Kidney epithelial cell (primary cell): Measurements from ENCODE around the gene AGO4. TPM values are rescaled to one million over a fixed set of nuclear protein-coding genes. Genes with fewer than 3 reads are reported as not detected.

Experiments used
- DNase-seq: peaks from one replicate; pipeline ENCODE4 v3.0.0-alpha.2; 2010; ENCODE audit warnings: low read depth
- H3K27me3 ChIP-seq: 2 replicates; pipeline ENCODE4 v1.6.0; 2011; ENCODE audit warnings: low read length; ENCODE audit not compliant: control insufficient read depth, insufficient read depth
- H3K36me3 ChIP-seq: 2 replicates; pipeline ENCODE4 v1.5.1; 2011; ENCODE audit warnings: low read length; ENCODE audit not compliant: control insufficient read depth, insufficient read depth
- H3K4me3 ChIP-seq: 2 replicates; pipeline ENCODE4 v1.5.1; 2011; ENCODE audit warnings: low read depth, mild to moderate bottlenecking, control low read depth, low read length
- CTCF ChIP-seq: IDR thresholded peaks from 2 replicates; pipeline ENCODE4 v1.5.1; 2011; ENCODE audit warnings: mild to moderate bottlenecking, moderate library complexity, low read length, control low read depth, inconsistent platforms; ENCODE audit not compliant: insufficient read depth, poor library complexity, severe bottlenecking
- total RNA-seq: library from RNA; depleted of rRNA; stranded (reverse); fragments of >200 nt; gene quantifications from 2 replicates; pipeline ENCODE4 v1.2.3, GENCODE V29; 2015

Gene AGO4
- total RNA-seq, 1 donor from 2014 or later: 14.0 TPM

GRCh38 chr1:35876988-35877387 lies 69.2 kb downstream of the AGO4 start:
- no peaks in the 10 kb centered on the region for H3K27me3 ChIP-seq
- H3K4me3 ChIP-seq: no peak overlapping the region
- no peak for DNase-seq
- H3K36me3 ChIP-seq: no peaks in the 10 kb centered on the region
- TF ChIP-seq CTCF: no peak

GRCh38 chr1:35881850-35882273 lies 74.0 kb downstream of the AGO4 start:
- Histone ChIP-seq H3K36me3 (no peaks in the 10 kb centered on the region), H3K27me3 (no peaks in the 10 kb centered on the region), H3K4me3 (no peak overlapping the region)
- DNase-seq: no peak
- TF ChIP-seq CTCF: no peak

- Histone ChIP-seq H3K4me3 (peak overlapping the region; percentile 19), H3K27me3 (no peaks in the 10 kb centered on the region), H3K36me3 (no peaks in the 10 kb centered on the region)
- TF ChIP-seq CTCF: no peak
- DNase-seq: no peak
These were observed 74.7 kb downstream of the AGO4 start for GRCh38 chr1:35882586-35882944.

- H3K27me3 ChIP-seq: no peaks in the 10 kb centered on the region
- no peaks in the 10 kb centered on the region for H3K36me3 ChIP-seq
- DNase-seq: peak; percentile 47
- H3K4me3 ChIP-seq: peak within 1 kb of the TSS; percentile 90
- TF ChIP-seq CTCF: peak; percentile 86
These were observed 75.3 kb downstream of the AGO4 start, which contains the start of gene AGO1 for GRCh38 chr1:35882945-35883634. AGO1 (plus strand) TSS chr1:35883209; CDS start chr1:35883422, 213 bp downstream.

GRCh38 chr1:35883635-35884101 lies 75.9 kb downstream of the AGO4 start:
- Histone ChIP-seq H3K4me3 (peak overlapping the region; percentile 90), H3K27me3 (no peaks in the 10 kb centered on the region), H3K36me3 (no peaks in the 10 kb centered on the region)
- no peak for TF ChIP-seq CTCF
- DNase-seq: no peak

GRCh38 chr1:35884934-35885333 lies 77.1 kb downstream of the AGO4 start:
- no peaks in the 10 kb centered on the region for H3K36me3 ChIP-seq
- no peaks in the 10 kb centered on the region for H3K27me3 ChIP-seq
- no peak for DNase-seq
- no peak overlapping the region for H3K4me3 ChIP-seq
- no peak for TF ChIP-seq CTCF
